ENCODE results near the gene AKAP13.

AKAP13 gene

DNA sequence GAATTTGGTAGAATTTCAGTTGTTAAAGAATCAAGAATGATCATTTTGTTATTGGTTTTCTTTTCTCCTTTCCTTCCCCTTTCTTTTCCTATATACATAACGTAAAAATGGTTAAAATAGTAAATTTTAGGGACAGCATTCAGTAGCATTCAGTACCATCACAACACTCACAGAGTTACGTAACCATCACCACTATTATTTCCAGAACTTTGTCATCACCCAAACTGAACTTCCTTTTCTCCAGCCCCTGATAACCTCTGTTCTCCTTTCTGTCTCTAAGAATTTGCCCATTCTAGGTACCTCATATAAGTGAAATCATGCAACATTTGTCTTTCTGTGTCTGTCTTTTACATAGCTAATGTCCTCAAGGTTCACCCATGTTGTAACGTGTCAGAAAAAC lies 165.3 kb downstream of the AKAP13 start:
- TF ChIP-seq CTCF (IDR thresholded peaks at IDR 0.05; ENCODE audit: low read depth, low read length): no peak
- in situ Hi-C loops (cut with HindIII; ENCODE audit: low sequenced_read_pairs): no loop called here
- no peak overlapping the region for H3K4me3 ChIP-seq (ENCODE audit: low read depth, low read length)
- no peak for DNase-seq (ENCODE audit: low read depth, low spot score)

GRCh38 chr15:85547386-85547785 lies 167.0 kb downstream of the AKAP13 start:
- in situ Hi-C loops (cut with HindIII; ENCODE audit: low sequenced_read_pairs): no loop called here
- no peak overlapping the region for H3K4me3 ChIP-seq (ENCODE audit: low read depth, low read length)
- no peak for TF ChIP-seq CTCF (IDR thresholded peaks at IDR 0.05; ENCODE audit: low read depth, low read length)
- no peak for DNase-seq (ENCODE audit: low read depth, low spot score)

- in situ Hi-C loops (cut with HindIII; ENCODE audit: low sequenced_read_pairs): no loop called here
- no peak for TF ChIP-seq CTCF (IDR thresholded peaks at IDR 0.05; ENCODE audit: low read depth, low read length)
- no peak overlapping the region for H3K4me3 ChIP-seq (ENCODE audit: low read depth, low read length)
- DNase-seq (ENCODE audit: low read depth, low spot score): no peak
These were observed 169.9 kb downstream of the AKAP13 start for GRCh38 chr15:85550283-85550682.

GRCh38 chr15:85551221-85551832 lies 170.9 kb downstream of the AKAP13 start:
- no peak for TF ChIP-seq CTCF (IDR thresholded peaks at IDR 0.05; ENCODE audit: low read depth, low read length)
- no peak for DNase-seq (ENCODE audit: low read depth, low spot score)
- in situ Hi-C loops (cut with HindIII; ENCODE audit: low sequenced_read_pairs): no loop called here
- no peak overlapping the region for H3K4me3 ChIP-seq (ENCODE audit: low read depth, low read length)

- no peak for DNase-seq (ENCODE audit: low read depth, low spot score)
- H3K4me3 ChIP-seq (ENCODE audit: low read depth, low read length): no peak overlapping the region
- in situ Hi-C loops (cut with HindIII; ENCODE audit: low sequenced_read_pairs): no loop called here
- no peak for TF ChIP-seq CTCF (IDR thresholded peaks at IDR 0.05; ENCODE audit: low read depth, low read length)
These were observed 174.6 kb downstream of the AKAP13 start for GRCh38 chr15:85554852-85555521.

- in situ Hi-C loops (cut with HindIII; ENCODE audit: low sequenced_read_pairs): no loop called here
- no peak overlapping the region for H3K4me3 ChIP-seq (ENCODE audit: low read depth, low read length)
- TF ChIP-seq CTCF (IDR thresholded peaks at IDR 0.05; ENCODE audit: low read depth, low read length): no peak
- no peak for DNase-seq (ENCODE audit: low read depth, low spot score)
These were observed 175.6 kb downstream of the AKAP13 start for GRCh38 chr15:85555875-85556617.
